ENCODE data around the gene IL2.

IL2 gene

DNA sequence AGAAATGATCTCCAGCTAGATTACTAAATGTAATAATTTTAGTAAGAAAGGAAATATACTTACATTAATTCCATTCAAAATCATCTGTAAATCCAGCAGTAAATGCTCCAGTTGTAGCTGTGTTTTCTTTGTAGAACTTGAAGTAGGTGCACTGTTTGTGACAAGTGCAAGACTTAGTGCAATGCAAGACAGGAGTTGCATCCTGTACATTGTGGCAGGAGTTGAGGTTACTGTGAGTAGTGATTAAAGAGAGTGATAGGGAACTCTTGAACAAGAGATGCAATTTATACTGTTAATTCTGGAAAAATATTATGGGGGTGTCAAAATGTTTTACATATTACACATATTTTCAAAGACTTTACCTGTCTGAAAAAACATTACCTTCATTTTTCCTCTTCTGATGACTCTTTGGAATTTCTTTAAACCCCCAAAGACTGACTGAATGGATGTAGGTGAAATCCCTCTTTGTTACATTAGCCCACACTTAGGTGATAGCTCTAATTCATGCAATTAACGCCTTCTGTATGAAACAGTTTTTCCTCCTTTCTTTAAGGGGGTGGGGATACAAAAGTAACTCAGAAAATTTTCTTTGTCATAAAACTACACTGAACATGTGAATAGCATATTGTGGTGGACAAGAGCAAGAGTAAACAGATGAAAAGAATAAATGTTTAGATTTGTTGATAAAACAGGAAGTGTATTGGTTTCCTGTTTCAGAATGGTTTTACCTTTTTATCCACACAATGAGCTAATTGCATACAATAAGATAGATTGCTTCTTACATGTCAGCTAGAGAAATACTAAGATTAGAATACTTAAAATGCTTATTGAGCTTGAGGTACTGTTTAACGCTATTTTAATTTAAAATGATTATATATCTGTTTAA lies at the start of gene IL2:
Gene IL2 (minus strand): TSS at position 495 of the 886 bp plus-strand sequence. CDS start 285 bp downstream, at position 210.
- no peak for DNase-seq (ENCODE audit: extremely low read depth in 1 of 2, low read depth in 1 of 2)

- DNase-seq (ENCODE audit: extremely low read depth in 1 of 2, low read depth in 1 of 2) = no peak
These were observed 46.7 kb upstream of the IL2 start for GRCh38 chr4:122503214-122503613.

GRCh38 chr4:122500852-122501501 lies 44.5 kb upstream of the IL2 start:
- DNase-seq (ENCODE audit: extremely low read depth in 1 of 2, low read depth in 1 of 2) = no peak

GRCh38 chr4:122489061-122489460 lies 32.5 kb upstream of the IL2 start:
- DNase-seq (ENCODE audit: extremely low read depth in 1 of 2, low read depth in 1 of 2) = no peak

GRCh38 chr4:122483481-122483880 lies 27.0 kb upstream of the IL2 start:
- no peak for DNase-seq (ENCODE audit: extremely low read depth in 1 of 2, low read depth in 1 of 2)

GRCh38 chr4:122481766-122482405 lies 25.4 kb upstream of the IL2 start:
- no peak for DNase-seq (ENCODE audit: extremely low read depth in 1 of 2, low read depth in 1 of 2)

DNA sequence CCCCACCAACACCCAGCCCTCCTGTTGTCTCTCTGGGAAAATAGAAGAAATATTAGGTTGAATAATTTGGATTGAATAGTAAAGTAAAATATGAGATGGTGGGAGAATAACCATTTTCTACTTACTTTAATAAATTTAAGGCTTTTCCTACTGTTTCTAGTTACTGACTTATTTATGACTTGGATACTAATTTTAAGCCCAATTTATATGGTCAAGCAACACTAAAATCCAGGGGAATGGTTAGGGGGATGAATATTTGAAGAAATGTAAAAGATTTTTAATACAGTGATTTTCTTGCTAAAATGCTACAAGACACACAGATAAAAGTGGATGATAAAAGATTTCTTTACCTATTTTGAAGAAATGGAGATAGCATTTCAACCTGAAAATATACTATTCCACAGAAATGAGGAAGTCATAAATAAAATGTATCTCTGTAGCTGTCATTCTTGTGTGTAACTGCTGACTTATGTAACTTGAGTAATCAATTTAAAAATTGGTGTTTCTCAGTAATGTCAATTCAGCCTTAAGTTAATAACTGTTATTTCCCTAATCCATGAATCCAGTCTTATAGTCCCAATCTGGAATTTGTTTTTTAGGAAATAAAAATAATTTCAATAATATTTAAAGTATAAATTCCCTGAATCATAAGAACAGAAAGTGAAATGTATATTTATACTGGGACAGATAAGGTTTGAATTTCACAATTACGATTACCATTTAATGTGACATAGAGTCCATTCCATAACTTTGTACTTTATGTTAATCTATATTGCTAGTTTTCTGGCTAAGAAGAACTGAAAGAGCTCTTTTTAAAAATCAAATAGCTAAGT lies 24.3 kb upstream of the IL2 start:
- no peak for DNase-seq (ENCODE audit: extremely low read depth in 1 of 2, low read depth in 1 of 2)

DNA sequence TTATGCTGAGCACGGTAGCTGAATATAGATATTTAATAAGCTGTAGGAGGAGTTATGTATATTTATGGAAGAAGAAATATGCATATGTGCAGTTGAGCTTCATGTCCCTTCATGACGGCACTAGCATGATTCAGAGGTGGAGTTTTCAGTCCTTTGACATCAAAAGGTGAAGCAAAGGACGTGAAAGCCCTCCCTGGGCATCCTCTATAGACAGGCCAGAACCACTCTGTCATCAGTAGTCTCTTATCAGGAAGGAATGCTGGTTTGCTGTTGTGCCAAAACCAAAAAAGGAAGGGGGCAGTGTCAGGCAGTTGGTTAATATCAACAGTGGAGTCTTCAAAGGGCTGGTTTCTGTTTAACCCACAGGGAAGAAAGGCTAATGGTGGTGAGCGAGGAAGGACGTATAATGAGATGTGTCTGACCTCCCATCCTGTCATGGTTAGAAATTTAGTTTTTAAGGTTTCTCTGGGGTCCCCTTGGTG lies 23.5 kb upstream of the IL2 start:
- no peak for DNase-seq (ENCODE audit: extremely low read depth in 1 of 2, low read depth in 1 of 2)

GRCh38 chr4:122476745-122477144 lies 20.2 kb upstream of the IL2 start:
- DNase-seq (ENCODE audit: extremely low read depth in 1 of 2, low read depth in 1 of 2) = no peak

DNA sequence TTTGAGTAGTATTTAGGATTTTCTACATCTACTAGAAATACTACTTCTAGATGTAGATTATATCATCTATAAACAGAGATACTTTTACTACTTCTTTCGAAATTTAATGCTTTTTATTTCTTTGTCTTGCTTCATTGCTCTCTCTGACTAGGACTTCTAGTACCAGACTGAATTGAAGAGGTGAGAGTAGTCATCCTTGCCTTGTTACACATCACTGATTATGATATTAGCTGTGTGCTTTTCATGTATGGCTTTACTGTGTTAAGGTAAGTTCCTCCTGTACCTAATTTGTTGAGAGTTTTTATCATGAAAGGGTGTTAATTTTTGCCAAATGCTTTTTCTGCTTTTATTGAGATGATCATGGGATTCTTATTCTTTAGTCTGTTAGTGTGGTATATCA lies 19.6 kb upstream of the IL2 start:
- no peak for DNase-seq (ENCODE audit: extremely low read depth in 1 of 2, low read depth in 1 of 2)

DNA sequence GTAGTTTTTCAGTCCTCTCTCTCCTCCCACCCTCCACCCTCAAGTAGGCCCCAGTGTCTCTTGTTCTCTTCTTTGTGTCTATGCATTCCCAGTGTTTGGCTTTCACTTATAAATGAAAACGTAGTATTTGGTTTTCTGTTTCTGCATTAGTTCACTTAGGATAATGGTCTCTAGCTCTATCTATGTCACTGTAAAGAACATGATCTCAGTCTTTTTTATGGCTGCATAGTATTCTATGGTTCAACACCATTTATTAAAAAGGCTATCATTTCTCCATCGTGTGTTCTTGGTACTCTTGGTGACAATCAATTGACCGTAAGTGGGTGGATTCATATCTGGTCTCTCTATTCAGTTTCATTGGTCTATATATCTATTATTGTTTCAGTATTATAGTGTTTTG lies 18.7 kb upstream of the IL2 start:
- DNase-seq (ENCODE audit: extremely low read depth in 1 of 2, low read depth in 1 of 2) = no peak

DNA sequence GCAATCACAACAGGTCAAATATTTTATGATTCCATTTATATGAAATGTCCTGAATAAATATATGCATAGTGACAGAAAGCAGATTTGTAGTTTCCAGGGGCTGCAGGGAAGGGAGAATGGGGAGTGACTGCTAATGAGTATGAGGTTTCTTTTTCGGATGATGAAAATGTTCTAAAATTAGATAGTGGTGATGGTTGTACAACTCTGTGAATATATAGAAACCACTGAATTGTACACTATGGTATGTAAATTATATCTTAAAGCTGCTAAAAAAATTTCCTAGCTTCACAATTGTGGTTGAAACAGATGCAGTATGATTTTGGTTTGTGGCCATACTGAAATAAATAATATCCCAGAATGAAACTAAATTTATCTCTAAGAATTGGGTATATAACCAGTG lies 12.9 kb upstream of the IL2 start:
- DNase-seq (ENCODE audit: extremely low read depth in 1 of 2, low read depth in 1 of 2) = no peak

DNA sequence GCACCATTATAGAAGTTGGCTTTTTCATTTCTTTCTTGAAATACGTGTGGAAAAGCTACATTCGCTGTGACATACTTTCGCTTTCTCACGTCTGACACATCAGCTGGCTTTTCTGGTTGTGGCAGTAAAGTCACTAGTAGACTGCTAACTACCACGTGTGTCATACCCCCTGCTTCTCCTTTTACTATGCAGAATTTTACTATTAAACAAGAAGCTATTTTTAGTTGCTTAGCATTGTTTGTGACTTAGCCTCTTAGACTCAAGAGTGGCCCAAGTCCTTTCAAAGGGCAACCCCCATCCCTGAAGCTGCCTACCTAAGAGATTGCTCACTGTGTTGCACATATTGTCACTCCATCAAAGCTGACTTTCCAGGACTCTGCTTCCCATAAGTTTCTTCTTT lies 2.1 kb upstream of the IL2 start:
- DNase-seq (ENCODE audit: extremely low read depth in 1 of 2, low read depth in 1 of 2) = peak in 1 of 2 donors; percentile 51

DNA sequence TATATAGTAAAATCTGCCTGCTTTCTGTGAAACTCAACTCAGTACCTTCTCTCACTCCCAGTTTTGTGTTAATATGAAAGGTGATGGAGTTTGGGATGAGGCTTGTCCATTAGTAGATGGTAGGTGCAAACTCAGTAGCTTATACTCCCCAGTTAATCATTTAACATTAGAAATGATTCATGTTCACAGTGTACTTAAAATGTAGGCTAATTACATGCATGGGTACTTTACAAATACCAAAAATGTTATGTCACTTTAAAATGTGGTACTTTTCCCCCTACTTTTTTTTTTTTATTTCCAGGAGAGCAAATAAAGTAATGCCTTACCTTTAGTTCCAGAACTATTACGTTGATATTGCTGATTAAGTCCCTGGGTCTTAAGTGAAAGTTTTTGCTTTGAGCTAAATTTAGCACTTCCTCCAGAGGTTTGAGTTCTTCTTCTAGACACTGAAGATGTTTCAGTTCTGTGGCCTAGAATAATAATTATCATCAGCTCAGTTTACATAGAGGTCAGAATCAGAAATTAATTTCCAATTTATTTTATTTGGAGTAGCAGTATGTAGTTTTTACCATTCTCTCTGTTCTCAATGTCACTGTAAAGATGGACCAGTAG lies 3.0 kb downstream of the IL2 start:
- no peak for DNase-seq (ENCODE audit: extremely low read depth in 1 of 2, low read depth in 1 of 2)

- no peak for DNase-seq (ENCODE audit: extremely low read depth in 1 of 2, low read depth in 1 of 2)
These were observed 5.7 kb downstream of the IL2 start for GRCh38 chr4:122450847-122451246.

DNA sequence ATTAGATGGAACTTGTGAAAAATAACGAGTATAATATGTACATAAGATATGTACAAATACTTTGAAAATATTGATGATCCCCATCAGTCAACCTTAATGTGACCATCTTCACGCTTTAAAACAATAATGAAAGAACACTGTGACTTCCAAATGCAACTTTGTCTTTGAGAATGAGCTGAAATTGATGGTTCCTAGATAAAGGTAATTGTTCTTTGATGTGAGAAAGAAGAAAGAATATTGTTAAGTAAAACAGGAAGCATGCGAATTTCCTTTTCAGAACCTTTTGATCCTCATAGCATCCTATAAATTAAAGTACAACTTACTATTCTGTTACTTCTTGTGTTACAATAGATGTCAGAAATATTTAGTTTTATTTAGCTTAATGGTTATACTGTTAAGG lies 22.2 kb downstream of the IL2 start:
- no peak for DNase-seq (ENCODE audit: extremely low read depth in 1 of 2, low read depth in 1 of 2)

- DNase-seq (ENCODE audit: extremely low read depth in 1 of 2, low read depth in 1 of 2) = no peak
These were observed 25.2 kb downstream of the IL2 start for GRCh38 chr4:122431351-122431750.

- no peak for DNase-seq (ENCODE audit: extremely low read depth in 1 of 2, low read depth in 1 of 2)
These were observed 33.3 kb downstream of the IL2 start for GRCh38 chr4:122423246-122423645.

GRCh38 chr4:122412547-122412946 lies 44.0 kb downstream of the IL2 start:
- DNase-seq (ENCODE audit: extremely low read depth in 1 of 2, low read depth in 1 of 2) = no peak

DNA sequence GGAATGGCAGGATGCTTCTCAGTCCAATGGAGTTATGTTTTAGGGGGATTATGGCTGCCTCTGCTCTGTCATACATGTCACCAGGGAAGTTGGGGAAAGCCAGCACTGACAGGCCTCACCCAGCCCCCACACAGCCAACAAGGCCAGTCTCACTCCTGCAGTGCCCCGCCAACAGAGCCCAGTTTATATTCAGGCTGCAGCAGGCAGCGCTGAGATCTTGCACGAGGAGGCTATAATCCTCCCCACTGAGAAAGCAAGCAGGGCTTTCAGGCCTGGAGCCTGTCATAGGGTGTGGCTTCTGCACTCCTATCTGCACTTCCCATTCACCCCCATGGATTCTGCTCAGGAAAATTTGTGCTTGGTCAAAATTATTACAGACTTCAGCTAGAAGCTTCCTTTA lies 52.7 kb downstream of the IL2 start:
- no peak for DNase-seq (ENCODE audit: extremely low read depth in 1 of 2, low read depth in 1 of 2)
